RPMI8226 (cell line): ENCODE data around the gene MAP4K3.

Source experiments
- DNase-seq: peaks from one replicate; pipeline ENCODE4 v3.0.0-alpha.2; 2015

The MAP4K3 gene

GRCh38 chr2:39437522-39438296 is 624 bp upstream of the MAP4K3 start:
- DNase-seq, result peak; percentile 44

- DNase-seq, result no peak
These were observed 1.1 kb downstream of the MAP4K3 start for GRCh38 chr2:39435741-39436591.

- no peak for DNase-seq
These were observed 1.9 kb downstream of the MAP4K3 start for GRCh38 chr2:39435234-39435633.

- no peak for DNase-seq
These were observed 2.7 kb downstream of the MAP4K3 start for GRCh38 chr2:39434233-39434897.

GRCh38 chr2:39433586-39434195 is 3.4 kb downstream of the MAP4K3 start:
- no peak for DNase-seq

GRCh38 chr2:39432701-39433100 is 4.4 kb downstream of the MAP4K3 start:
- no peak for DNase-seq

GRCh38 chr2:39431592-39432316 is 5.3 kb downstream of the MAP4K3 start:
- DNase-seq, result no peak

GRCh38 chr2:39429746-39430145 is 7.3 kb downstream of the MAP4K3 start:
- no peak for DNase-seq

- no peak for DNase-seq
These were observed 12.1 kb downstream of the MAP4K3 start for GRCh38 chr2:39424951-39425350.

- no peak for DNase-seq
These were observed 14.4 kb downstream of the MAP4K3 start for GRCh38 chr2:39422700-39423099.

- no peak for DNase-seq
These were observed 15.7 kb downstream of the MAP4K3 start for GRCh38 chr2:39421354-39421753.

- DNase-seq, result no peak
These were observed 17.5 kb downstream of the MAP4K3 start for GRCh38 chr2:39419282-39420223.

- DNase-seq, result no peak
These were observed 18.6 kb downstream of the MAP4K3 start for GRCh38 chr2:39418491-39418890.

- no peak for DNase-seq
These were observed 20.9 kb downstream of the MAP4K3 start for GRCh38 chr2:39416140-39416539.

- no peak for DNase-seq
These were observed 23.9 kb downstream of the MAP4K3 start for GRCh38 chr2:39413063-39413737.

- DNase-seq, result no peak
These were observed 25.7 kb downstream of the MAP4K3 start for GRCh38 chr2:39411181-39411944.

- DNase-seq, result no peak
These were observed 27.2 kb downstream of the MAP4K3 start for GRCh38 chr2:39409697-39410389.

GRCh38 chr2:39408351-39409136 is 28.5 kb downstream of the MAP4K3 start:
- DNase-seq, result no peak
